DOHH2 (cell line): Measurements from ENCODE around the gene EIF3M.

Experiments used
- CTCF ChIP-seq: fragments of 200-600 bp; sonication (generic); IDR thresholded peaks from one replicate; pipeline ENCODE4 v1.5.1; 2014; ENCODE audit warnings: antibody characterized with exemption, mild to moderate bottlenecking, low read depth, low read length; ENCODE audit not compliant: poor library complexity, severe bottlenecking
- EZH2phosphoT487 ChIP-seq: fragments of 200-600 bp; sonication (generic); IDR thresholded peaks from 2 replicates; pipeline ENCODE4 v1.6.1; 2017; ENCODE audit warnings: borderline replicate concordance, mild to moderate bottlenecking, antibody characterized with exemption, low read length, moderate library complexity, mixed read lengths

- TF ChIP-seq EZH2phosphoT487 (no peak), CTCF (peak; percentile 19)
These were observed 31.8 kb downstream of the EIF3M start for GRCh38 chr11:32615422-32615821.
